Iris pigment epithelial cell (primary cell): ENCODE data around the gene TMEM269.

ENCODE experiments used
- DNase-seq: peaks from one replicate; pipeline ENCODE4 v3.0.0-alpha.2; 2011; ENCODE audit warnings: low read depth

TMEM269 gene

DNA sequence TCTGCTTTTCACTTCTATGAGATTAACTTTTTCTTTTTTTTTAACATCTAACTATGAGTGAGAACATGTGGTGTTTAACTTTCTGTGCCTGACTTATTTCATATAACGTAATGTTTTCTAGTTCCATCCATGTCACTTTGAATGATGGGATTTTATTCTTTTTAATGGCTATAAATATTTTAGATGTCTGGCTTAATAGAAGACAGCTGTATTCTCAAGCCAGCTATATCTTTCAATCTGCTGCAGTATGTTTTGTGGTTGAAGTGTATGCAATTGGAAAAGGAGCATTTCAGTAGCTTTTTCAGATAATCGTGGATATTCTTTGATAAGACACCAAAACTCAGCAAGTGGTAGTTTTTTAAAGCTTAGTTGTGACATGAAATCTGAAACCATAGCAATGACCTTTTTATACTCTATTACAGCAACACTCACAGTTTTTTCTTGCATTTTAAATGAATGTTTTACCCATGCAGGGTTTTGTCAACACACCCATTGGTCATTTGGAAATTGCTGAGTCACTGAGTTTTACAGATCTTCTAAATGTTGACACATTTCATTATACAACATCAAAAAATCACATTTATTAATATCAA lies 38.1 kb downstream of the TMEM269 start:
- peak; percentile 78 for DNase-seq

DNA sequence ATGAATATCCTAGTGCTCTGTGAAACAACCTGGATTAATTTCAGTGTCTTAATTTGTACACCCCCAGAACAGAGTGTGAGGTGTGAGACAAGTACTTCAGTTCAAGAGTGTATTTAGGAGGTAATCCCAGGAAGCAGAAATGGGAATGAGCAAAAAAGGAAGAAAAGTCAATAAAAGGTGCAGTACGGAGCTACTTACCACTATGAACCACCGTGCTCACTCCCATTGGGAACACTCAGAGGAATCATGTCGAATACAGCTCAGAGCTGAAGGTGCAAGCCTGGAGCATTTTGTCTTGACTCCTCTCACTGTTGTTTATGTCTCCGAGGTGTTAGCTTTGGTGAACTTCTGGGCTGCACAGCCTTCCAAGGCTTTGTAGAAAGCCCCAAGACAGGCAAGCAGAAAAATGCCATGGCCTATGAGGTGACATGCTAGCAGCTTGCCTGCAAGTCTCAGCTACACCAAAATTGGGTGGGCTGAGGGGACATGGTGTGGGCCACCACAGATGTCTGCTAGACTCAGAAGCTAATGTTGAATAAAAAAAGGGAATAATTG lies 39.8 kb downstream of the TMEM269 start:
- DNase-seq, result no peak

- DNase-seq, result no peak
Observed at GRCh38 chr1:42825036-42825851, 40.5 kb downstream of the TMEM269 start.

- DNase-seq, result no peak
Observed at GRCh38 chr1:42830631-42831030, 45.8 kb downstream of the TMEM269 start.

GRCh38 chr1:42831273-42831672 lies 46.5 kb downstream of the TMEM269 start:
- DNase-seq, result no peak

- no peak for DNase-seq
Observed at GRCh38 chr1:42832641-42833240, 48.0 kb downstream of the TMEM269 start.

DNA sequence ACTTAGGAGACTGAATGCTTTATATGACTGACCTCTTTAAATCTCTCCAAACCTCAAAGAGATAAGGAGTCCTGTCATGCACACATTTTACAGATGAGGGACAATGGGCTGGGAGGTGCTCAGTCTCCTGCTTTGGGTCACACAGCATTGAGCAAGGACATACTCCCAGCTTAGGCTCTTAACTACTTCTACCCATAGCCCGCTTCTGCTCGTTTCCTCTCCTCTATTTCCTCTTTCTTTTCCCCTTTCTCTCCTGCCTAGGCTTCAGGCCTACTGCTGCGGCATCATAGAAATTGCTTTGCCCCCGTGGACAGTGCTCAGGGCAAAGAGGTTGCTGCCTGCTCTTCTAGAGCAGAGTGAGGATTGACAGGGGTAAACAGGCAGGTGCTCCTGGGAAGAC lies 49.2 kb downstream of the TMEM269 start:
- no peak for DNase-seq

DNA sequence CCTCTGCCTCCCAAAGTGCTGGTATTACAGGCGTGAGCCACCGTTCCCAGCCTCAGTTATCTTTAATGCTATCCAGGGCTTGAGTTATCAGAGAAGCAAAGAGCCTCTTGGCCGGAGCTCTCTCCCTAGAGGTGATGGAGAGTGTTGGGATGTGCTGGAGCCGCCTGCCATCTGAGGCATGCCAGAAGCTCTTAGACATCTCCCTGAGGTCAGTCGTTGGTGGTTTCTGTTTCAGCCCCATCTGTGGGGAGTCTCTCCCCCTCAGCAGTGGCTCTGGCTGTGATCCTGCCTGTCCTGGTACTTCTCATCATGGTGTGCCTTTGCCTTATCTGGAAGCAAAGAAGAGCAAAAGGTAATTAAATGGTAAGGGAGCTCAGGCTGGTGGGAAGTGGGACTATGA lies 50.0 kb downstream of the TMEM269 start:
- no peak for DNase-seq

DNA sequence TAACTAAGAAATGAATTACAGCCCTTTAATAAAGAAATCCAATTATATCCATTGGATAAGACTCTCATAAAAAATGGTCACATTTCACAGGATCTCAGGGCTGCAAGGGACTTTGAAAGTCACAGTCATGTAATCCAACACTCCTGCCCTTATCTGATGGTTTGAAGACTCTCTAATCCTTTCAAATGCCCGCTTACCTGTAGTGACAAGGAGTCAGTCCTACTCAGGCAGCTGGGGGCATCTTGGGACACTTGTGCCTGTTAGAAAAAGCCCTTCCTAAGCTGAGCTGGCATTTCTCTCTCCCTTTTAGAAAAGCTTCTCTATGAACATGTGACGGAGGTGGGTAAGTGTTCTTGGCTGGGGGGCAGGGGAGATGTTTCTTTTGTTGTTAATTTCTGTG lies 50.6 kb downstream of the TMEM269 start:
- no peak for DNase-seq

DNA sequence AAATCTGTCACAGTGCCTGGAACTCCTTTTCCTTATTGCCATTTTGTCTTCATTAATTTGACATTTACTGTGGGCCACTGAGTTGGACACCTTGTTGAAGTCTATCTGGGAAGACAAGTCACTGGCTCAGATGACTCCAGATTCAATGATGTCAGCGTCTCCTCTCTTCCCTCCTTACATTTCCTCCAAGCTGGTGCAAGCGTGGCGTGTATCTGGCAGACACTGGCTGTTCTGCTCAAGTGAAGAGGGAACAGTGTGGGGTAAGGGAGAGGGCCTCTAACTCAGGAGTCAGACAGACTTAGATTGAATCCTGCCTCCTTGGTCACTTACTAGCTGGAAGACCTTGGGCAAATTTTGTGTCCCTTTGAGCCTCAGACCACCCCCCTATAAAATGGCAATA lies 52.9 kb downstream of the TMEM269 start:
- DNase-seq, result no peak

GRCh38 chr1:42838482-42839190 lies 53.8 kb downstream of the TMEM269 start:
- DNase-seq, result no peak

GRCh38 chr1:42841010-42841409 lies 56.2 kb downstream of the TMEM269 start:
- DNase-seq, result no peak

GRCh38 chr1:42841440-42842147 lies 56.8 kb downstream of the TMEM269 start:
- DNase-seq, result no peak

DNA sequence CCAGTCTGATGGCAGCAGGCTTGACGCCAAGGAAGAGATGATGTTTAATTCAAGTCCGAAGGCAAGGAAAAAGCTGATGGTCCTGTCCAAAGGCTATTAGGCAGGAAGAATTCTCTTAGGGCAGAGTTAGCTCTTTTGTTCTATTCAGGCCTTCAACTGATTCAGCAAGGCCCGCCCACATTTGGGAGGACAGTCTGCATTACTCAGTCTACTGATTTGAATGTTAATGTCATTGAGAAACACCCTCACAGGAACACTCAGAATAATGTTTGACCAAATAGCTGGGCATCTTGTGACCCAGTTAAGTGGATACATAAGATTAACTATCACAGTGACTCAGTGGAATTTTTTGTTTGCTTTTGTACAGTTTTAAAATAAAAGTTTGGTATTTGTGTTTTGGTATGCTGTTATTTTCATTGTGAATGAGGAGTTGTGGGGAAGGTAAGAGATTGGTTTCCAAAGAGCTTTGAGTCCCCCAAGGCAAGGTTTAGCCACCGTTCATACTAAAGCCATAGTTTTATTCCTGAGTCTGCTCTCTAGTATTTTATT lies 59.9 kb downstream of the TMEM269 start:
- peak; percentile 72 for DNase-seq

GRCh38 chr1:42845193-42845592 lies 60.4 kb downstream of the TMEM269 start:
- no peak for DNase-seq

DNA sequence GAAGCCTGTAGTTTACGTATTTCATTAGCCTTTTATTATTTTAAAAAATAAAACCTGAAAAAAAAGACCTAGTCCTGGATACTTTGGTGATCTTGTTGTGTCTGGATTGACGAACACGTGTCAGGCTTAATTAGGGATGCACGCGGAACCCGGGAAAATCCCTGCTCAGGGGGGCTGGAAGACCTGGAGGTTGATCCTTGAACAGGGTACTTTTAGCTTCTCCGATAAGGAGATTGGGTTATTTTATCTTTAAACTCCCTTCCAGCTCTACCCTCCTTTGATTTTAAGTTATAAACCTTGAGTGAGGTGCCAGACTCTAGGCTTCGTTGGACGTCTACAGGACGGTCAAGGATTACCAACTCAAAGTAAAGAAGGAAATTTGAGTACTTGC lies 61.1 kb downstream of the TMEM269 start:
- no peak for DNase-seq

GRCh38 chr1:42846257-42847110 lies 61.7 kb downstream of the TMEM269 start, which contains the start of gene ZNF691:
TSS of gene ZNF691 (plus strand) at chr1:42846613. CDS start at chr1:42849659, 3,046 bp downstream.
- DNase-seq, result peak; percentile 99

- no peak for DNase-seq
Observed at GRCh38 chr1:42847111-42847595, 62.4 kb downstream of the TMEM269 start.

DNA sequence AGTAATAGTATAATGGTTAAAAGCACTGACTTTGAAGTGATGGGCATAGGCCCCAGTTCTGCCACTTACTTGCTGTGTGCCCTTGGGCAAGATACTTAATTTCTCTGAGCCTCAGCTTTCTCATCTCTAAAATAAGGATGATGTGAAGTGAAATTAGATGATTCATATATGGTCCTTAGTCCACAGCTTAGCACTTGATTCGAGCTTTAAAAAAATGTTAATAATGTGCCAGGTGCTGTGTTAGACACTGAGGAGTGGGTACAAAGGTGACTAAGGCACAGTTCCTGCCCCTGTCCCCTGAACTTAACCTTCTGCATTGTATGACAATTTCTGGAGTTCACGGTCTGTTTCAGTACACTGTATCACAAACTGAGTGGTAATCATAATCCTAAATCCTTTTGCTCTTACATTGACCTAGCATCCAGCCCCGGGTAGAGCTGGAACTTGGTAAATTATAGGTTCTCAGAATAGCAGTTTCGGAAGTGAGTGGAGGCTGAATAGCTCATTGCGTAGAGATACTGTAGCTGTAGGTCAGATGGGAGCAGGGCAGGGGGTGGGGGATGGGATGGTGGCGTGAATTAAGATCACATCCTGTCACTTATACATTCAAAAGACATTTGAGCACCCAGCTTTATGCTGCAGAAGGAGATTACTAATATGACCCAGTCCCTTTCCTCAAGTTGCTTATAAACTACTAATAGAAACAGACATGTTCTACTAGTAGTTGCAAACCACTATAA lies 63.1 kb downstream of the TMEM269 start:
- DNase-seq, result no peak
